ENCODE measurements around the gene ITGAX. TPM values are rescaled to one million over a fixed set of nuclear protein-coding genes. Genes with fewer than 3 reads are reported as not detected.
"Not testable (repeated sequence)": the region's sequence is repeated elsewhere in the genome, so short reads cannot be mapped to it uniquely, and the experiment has no call there.

The ITGAX gene
- total RNA-seq, 4 donors from 2014 or later, result 1.4 to 3.5 (median 2.6) TPM; not detected in 1

DNA sequence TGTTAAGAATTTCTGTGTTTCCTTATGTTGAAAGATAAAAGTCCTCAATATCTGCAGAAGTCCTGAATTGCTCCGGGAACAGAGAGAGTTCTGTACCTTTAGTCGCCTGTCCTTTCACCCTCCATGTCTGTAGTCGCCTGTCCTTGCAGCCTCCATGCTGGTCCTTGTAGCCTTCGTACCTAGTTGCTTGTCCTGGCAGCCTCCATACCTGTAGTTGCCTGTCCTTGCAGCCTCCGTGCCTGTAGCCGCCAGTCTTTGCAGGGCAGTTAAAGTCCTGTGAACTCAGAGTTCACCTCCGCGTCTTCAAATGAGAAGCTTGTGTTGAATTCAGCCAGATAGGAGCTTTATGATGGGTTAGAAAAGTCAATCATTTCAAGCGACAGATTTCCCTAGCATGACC, 19.5 kb upstream of the ITGAX start:
- H3K27ac ChIP-seq, result no peak overlapping the region
- no peak overlapping the region for H3K4me3 ChIP-seq
- H3K9me3 ChIP-seq, result no peaks in the 10 kb centered on the region
- intact Hi-C loops (cut with DNase I; ENCODE audit: low total_unique reads), result no loop called here
- TF ChIP-seq, protein P1, sequence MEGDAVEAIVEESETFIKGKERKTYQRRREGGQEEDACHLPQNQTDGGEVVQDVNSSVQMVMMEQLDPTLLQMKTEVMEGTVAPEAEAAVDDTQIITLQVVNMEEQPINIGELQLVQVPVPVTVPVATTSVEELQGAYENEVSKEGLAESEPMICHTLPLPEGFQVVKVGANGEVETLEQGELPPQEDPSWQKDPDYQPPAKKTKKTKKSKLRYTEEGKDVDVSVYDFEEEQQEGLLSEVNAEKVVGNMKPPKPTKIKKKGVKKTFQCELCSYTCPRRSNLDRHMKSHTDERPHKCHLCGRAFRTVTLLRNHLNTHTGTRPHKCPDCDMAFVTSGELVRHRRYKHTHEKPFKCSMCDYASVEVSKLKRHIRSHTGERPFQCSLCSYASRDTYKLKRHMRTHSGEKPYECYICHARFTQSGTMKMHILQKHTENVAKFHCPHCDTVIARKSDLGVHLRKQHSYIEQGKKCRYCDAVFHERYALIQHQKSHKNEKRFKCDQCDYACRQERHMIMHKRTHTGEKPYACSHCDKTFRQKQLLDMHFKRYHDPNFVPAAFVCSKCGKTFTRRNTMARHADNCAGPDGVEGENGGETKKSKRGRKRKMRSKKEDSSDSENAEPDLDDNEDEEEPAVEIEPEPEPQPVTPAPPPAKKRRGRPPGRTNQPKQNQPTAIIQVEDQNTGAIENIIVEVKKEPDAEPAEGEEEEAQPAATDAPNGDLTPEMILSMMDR (IDR thresholded peaks at IDR 0.05), result no peak
- TF ChIP-seq POLR2A (IDR thresholded peaks at IDR 0.05), result no peak
- H3K27me3 ChIP-seq, result peaks cover 0 to 16% of the 10 kb centered on the region in 2 donors
- H3K4me1 ChIP-seq, result no peaks in the 10 kb centered on the region
- no peaks in the 10 kb centered on the region for H3K36me3 ChIP-seq
- DNase-seq, result no peak

DNA sequence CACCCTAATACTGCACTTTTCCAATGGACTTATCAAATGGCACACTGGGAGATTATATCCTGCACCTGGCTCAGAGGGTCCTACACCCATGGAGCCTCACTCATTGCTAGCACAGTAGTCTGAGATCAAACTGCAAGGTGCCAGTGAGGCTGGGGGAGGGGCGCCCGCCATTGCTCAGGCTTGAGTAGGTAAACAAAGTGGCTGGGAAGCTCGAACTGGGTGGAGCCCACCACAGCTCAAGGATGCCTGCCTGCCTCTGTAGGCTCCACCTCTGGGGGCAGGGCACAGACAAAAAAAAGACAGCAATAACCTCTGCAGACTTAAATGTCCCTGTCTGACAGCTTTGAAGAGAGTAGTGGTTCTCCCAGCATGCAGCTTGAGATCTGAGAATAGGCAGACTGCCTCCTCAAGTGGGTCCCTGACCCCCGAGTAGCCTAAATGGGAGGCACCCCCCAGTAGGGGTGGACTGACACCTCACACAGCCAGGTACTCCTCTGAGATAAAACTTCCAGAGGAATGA, 16.8 kb upstream of the ITGAX start:
- H3K27me3 ChIP-seq, H3K9me3 ChIP-seq: not testable (repeated sequence)

DNA sequence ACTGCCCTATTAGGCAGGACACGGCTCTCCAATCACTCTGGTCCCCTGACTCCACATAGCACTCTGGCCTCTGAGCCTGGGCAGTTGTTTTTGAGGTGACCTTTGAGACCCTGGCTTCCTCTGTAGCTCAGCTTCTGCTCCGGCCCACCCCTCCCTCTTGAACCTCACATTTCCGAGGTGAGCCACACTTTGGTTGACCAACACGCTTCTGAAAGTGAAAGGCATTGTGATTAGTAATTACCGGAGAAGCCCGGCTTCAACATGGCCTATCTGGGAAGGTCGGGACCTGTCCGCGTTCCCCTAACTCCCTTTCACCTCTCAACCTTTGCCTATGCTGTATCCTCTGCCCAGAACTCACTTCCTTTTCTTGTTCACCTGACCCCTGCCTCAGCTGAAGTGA, 10.3 kb upstream of the ITGAX start:
- Histone ChIP-seq H3K27me3 (no peaks in the 10 kb centered on the region), H3K9me3 (no peaks in the 10 kb centered on the region), H3K27ac (no peak overlapping the region), H3K4me3 (no peak overlapping the region), H3K4me1 (no peaks in the 10 kb centered on the region), H3K36me3 (no peaks in the 10 kb centered on the region)
- intact Hi-C loops (cut with DNase I; ENCODE audit: low total_unique reads), result no loop called here
- no peak for TF ChIP-seq POLR2A (IDR thresholded peaks at IDR 0.05)
- TF ChIP-seq, protein P1 (IDR thresholded peaks at IDR 0.05), result no peak
- DNase-seq, result no peak

More for the DNA sequence above, 16.8 kb upstream of the ITGAX start:
- H3K4me3 ChIP-seq; H3K4me1 ChIP-seq; H3K27ac ChIP-seq; intact Hi-C loops (cut with DNase I; ENCODE audit: low total_unique reads); DNase-seq; H3K36me3 ChIP-seq: not testable (repeated sequence)

DNA sequence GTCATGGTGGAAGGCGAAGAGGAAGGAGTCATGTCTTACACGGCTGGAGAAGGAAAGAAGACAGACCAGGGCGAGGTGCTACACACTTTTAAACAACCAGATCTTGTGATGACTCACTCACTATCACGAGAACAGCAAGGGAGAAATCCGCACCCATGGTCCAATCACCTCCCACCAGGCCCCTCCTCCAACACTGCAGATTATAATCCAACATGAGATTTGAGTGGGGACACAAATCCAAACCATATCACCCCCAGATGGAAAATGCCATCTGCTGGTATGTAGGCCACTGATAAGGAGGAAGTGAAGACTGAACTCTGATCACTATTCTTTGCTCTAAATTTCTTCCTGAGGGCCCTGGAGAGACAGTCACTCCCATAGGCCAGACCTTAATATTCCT, 7.5 kb upstream of the ITGAX start:
- Histone ChIP-seq H3K4me3 (no peak overlapping the region), H3K4me1 (no peaks in the 10 kb centered on the region), H3K27ac (no peak overlapping the region), H3K27me3 (no peaks in the 10 kb centered on the region), H3K36me3 (no peaks in the 10 kb centered on the region), H3K9me3 (no peaks in the 10 kb centered on the region)
- intact Hi-C loops (cut with DNase I; ENCODE audit: low total_unique reads), result no loop called here
- no peak for TF ChIP-seq POLR2A (IDR thresholded peaks at IDR 0.05)
- TF ChIP-seq, protein P1 (IDR thresholded peaks at IDR 0.05), result no peak
- DNase-seq, result no peak

DNA sequence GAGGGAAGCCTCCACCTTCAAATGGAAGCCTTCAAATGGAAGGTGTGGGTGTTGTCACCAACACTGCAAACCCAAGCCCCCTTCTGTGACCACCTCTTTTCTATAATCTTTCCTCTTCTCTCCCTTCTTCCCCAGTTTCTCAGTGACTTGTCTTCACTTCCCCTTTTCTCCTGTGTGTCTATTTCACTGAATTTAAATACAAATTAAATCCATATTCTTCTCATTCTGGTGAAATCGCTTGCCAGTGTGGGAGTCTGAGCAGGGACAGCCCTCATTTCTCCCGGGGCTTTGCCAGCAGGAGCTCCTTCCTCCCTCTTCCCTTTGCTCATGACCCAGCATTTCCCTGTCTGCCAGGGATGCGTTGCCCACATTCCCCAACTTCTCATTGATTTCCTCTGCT, 6.4 kb upstream of the ITGAX start:
- H3K4me1 ChIP-seq, result no peaks in the 10 kb centered on the region
- TF ChIP-seq POLR2A (IDR thresholded peaks at IDR 0.05), result no peak
- TF ChIP-seq, protein P1 (IDR thresholded peaks at IDR 0.05), result no peak
- DNase-seq, result no peak
- no peak overlapping the region for H3K4me3 ChIP-seq
- intact Hi-C loops (cut with DNase I; ENCODE audit: low total_unique reads), result no loop called here
- no peaks in the 10 kb centered on the region for H3K36me3 ChIP-seq
- H3K27ac ChIP-seq, result no peak overlapping the region
- H3K9me3 ChIP-seq, result no peaks in the 10 kb centered on the region
- H3K27me3 ChIP-seq, result no peaks in the 10 kb centered on the region
